NCI-H460 (cell line): ENCODE data around the gene ANXA9. TPM values are rescaled to one million over a fixed set of nuclear protein-coding genes. Genes with fewer than 3 reads are reported as not detected.

Experiments
- DNase-seq: peaks from one replicate; pipeline ENCODE4 v3.0.0-alpha.2; 2016; ENCODE audit warnings: low read depth; ENCODE audit errors: extremely low read depth
- small RNA-seq, 2 experiments: library from RNA; depleted of rRNA; stranded (forward); fragments of <200 nt; gene quantifications; one replicate each; pipeline ENCODE3, GENCODE V24; 2014
- total RNA-seq: library from RNA; depleted of rRNA; stranded (reverse); fragments of >200 nt; shearing (Covaris generic); gene quantifications from 2 replicates; pipeline ENCODE4 v1.2.3, GENCODE V29; 2014; rRNA removed

ANXA9 gene
- total RNA-seq, 1 experiment from 2014 or later, result 0.10 TPM

- no peak for DNase-seq
These were observed 61.1 kb downstream of the ANXA9 start for GRCh38 chr1:151043163-151043562.

Small RNAs within 50 kb of the gene (small RNA-seq; reads per million reads assigned to genes)
- 0 to 0.06 reads per million in 2 experiments for gene RNU6-884P

Other genes with a start within 250 kb of the ANXA9 start
- gene CTSS, start 216.5 kb upstream of the ANXA9 start, total RNA-seq, result 0.38 and 1.1 TPM in 2 replicates
- 2.7 and 4.5 TPM in 2 replicates for gene CTSK, start 174.0 kb upstream of the ANXA9 start, total RNA-seq
- 22.8 and 27.1 TPM in 2 replicates for gene ARNT, start 105.7 kb upstream of the ANXA9 start, total RNA-seq
- gene CTXND2, start 95.2 kb upstream of the ANXA9 start, total RNA-seq, result not detected in 2 replicates
- gene SETDB1, start 55.9 kb upstream of the ANXA9 start, total RNA-seq, result 46.5 and 53.6 TPM in 2 replicates
- gene CERS2, start 7.5 kb upstream of the ANXA9 start, total RNA-seq, result 354 and 361 TPM in 2 replicates
- gene MINDY1, start 24.6 kb downstream of the ANXA9 start, total RNA-seq, result 12.1 and 13.4 TPM in 2 replicates
- gene PRUNE1, start 26.2 kb downstream of the ANXA9 start, total RNA-seq, result 22.7 and 24.7 TPM in 2 replicates
- 0.43 and 1.3 TPM in 2 replicates for gene BNIPL, start 54.3 kb downstream of the ANXA9 start, total RNA-seq
- gene C1orf56, start 65.5 kb downstream of the ANXA9 start, total RNA-seq, result 6.1 and 7.2 TPM in 2 replicates
- 100 and 101 TPM in 2 replicates for gene CDC42SE1, start 77.3 kb downstream of the ANXA9 start, total RNA-seq
- gene MLLT11, start 78.1 kb downstream of the ANXA9 start, total RNA-seq, result 82.1 and 84.6 TPM in 2 replicates
- gene GABPB2, start 88.5 kb downstream of the ANXA9 start, total RNA-seq, result 14.3 and 18.2 TPM in 2 replicates
- gene SEMA6C, start 164.3 kb downstream of the ANXA9 start, total RNA-seq, result 0.69 and 1.2 TPM in 2 replicates
- not detected in 2 replicates for gene TNFAIP8L2, start 174.4 kb downstream of the ANXA9 start, total RNA-seq
- 18.0 and 25.1 TPM in 2 replicates for gene LYSMD1, start 183.6 kb downstream of the ANXA9 start, total RNA-seq
- gene SCNM1, start 183.9 kb downstream of the ANXA9 start, total RNA-seq, result 95.3 and 96.9 TPM in 2 replicates
- gene TMOD4, start 193.7 kb downstream of the ANXA9 start, total RNA-seq, result 0.87 TPM in 1 of 2 replicates, not detected in the other
- 88.7 and 95.2 TPM in 2 replicates for gene VPS72, start 207.9 kb downstream of the ANXA9 start, total RNA-seq
- gene PIP5K1A, start 216.3 kb downstream of the ANXA9 start, total RNA-seq, result 95.2 and 119 TPM in 2 replicates